Neural progenitor cell (in vitro differentiated cells): ENCODE results near the gene IL10RA. TPM values are rescaled to one million over a fixed set of nuclear protein-coding genes. Genes with fewer than 3 reads are reported as not detected.

Source experiments
- DNase-seq: peaks from one replicate; pipeline ENCODE4 v3.0.0-alpha.2; 2016; ENCODE audit warnings: low spot score
- H2AFZ ChIP-seq: fragments of 200-600 bp; sonication (generic); replicated peaks from 2 replicates; pipeline ENCODE4 v1.6.1; 2016; ENCODE audit warnings: antibody characterized with exemption
- H3F3A ChIP-seq: fragments of 200-600 bp; sonication (generic); 2 replicates; pipeline ENCODE4 v1.6.1; 2016; ENCODE audit warnings: antibody characterized with exemption, low read depth
- H3K27ac ChIP-seq: fragments of 200-600 bp; sonication (generic); 2 replicates; pipeline ENCODE4 v1.5.1; 2016; ENCODE audit warnings: mild to moderate bottlenecking
- H3K27me3 ChIP-seq: fragments of 200-600 bp; sonication (generic); 2 replicates; pipeline ENCODE4 v1.6.1; 2016; ENCODE audit warnings: mild to moderate bottlenecking, moderate library complexity
- H3K36me3 ChIP-seq: fragments of 200-600 bp; sonication (generic); 2 replicates; pipeline ENCODE4 v1.5.1; 2016
- H3K4me1 ChIP-seq: fragments of 200-600 bp; sonication (generic); 2 replicates; pipeline ENCODE4 v1.6.1; 2016; ENCODE audit warnings: mixed run types
- H3K4me2 ChIP-seq: fragments of 200-600 bp; sonication (generic); 2 replicates; pipeline ENCODE4 v1.6.1; 2016
- H3K4me3 ChIP-seq: fragments of 200-600 bp; sonication (generic); 2 replicates; pipeline ENCODE4 v1.5.1; 2016
- H3K79me2 ChIP-seq: fragments of 200-600 bp; sonication (generic); 2 replicates; pipeline ENCODE4 v1.6.1; 2016; ENCODE audit warnings: low read depth
- H3K9ac ChIP-seq: fragments of 200-600 bp; sonication (generic); 2 replicates; pipeline ENCODE4 v1.6.1; 2016
- H3K9me3 ChIP-seq: fragments of 200-600 bp; sonication (generic); 2 replicates; pipeline ENCODE4 v1.5.1; 2016; ENCODE audit warnings: low read depth
- H4K20me1 ChIP-seq: fragments of 200-600 bp; sonication (generic); 2 replicates; pipeline ENCODE4 v1.6.1; 2016; ENCODE audit warnings: low read depth
- H3K27ac Mint-ChIP-seq: 3 replicates; pipeline ENCODE4 v1.8.0; 2021; ENCODE audit warnings: mixed read lengths
- H3K27me3 Mint-ChIP-seq: 2 replicates; pipeline ENCODE4 v1.8.0; 2022; ENCODE audit warnings: low read depth, mild to moderate bottlenecking, inconsistent platforms, moderate library complexity, mixed read lengths; ENCODE audit not compliant: insufficient read depth
- H3K36me3 Mint-ChIP-seq: 3 replicates; pipeline ENCODE4 v1.8.0; 2021; ENCODE audit warnings: mixed read lengths
- H3K4me1 Mint-ChIP-seq: 3 replicates; pipeline ENCODE4 v1.8.0; 2021; ENCODE audit warnings: mixed read lengths
- H3K4me3 Mint-ChIP-seq: 3 replicates; pipeline ENCODE4 v1.8.0; 2021; ENCODE audit warnings: mild to moderate bottlenecking, moderate library complexity, mixed read lengths
- H3K9me3 Mint-ChIP-seq: 3 replicates; pipeline ENCODE4 v1.8.0; 2020; ENCODE audit warnings: mixed read lengths
- EZH2 ChIP-seq: fragments of 200-600 bp; sonication (generic); IDR thresholded peaks from 2 replicates; pipeline ENCODE4 v1.6.1; 2017; ENCODE audit warnings: antibody characterized with exemption, mild to moderate bottlenecking, moderate library complexity
- EZH2phosphoT487 ChIP-seq: fragments of 200-600 bp; sonication (generic); IDR thresholded peaks from 2 replicates; pipeline ENCODE4 v1.6.1; 2017; ENCODE audit warnings: antibody characterized with exemption
- total RNA-seq: library from RNA; depleted of rRNA; stranded (reverse); fragments of >200 nt; gene quantifications from 2 replicates; pipeline ENCODE4 v1.2.3, GENCODE V29; 2015; ENCODE audit warnings: low replicate concordance
- TF ChIP-seq, protein P1 (sequence below): fragments of 200-600 bp; sonication (generic); IDR thresholded peaks from 2 replicates; pipeline ENCODE4 v1.5.1; 2017; ENCODE audit warnings: antibody characterized with exemption, mild to moderate bottlenecking

IL10RA gene
- total RNA-seq, 1 donor from 2014 or later, result not detected

DNA sequence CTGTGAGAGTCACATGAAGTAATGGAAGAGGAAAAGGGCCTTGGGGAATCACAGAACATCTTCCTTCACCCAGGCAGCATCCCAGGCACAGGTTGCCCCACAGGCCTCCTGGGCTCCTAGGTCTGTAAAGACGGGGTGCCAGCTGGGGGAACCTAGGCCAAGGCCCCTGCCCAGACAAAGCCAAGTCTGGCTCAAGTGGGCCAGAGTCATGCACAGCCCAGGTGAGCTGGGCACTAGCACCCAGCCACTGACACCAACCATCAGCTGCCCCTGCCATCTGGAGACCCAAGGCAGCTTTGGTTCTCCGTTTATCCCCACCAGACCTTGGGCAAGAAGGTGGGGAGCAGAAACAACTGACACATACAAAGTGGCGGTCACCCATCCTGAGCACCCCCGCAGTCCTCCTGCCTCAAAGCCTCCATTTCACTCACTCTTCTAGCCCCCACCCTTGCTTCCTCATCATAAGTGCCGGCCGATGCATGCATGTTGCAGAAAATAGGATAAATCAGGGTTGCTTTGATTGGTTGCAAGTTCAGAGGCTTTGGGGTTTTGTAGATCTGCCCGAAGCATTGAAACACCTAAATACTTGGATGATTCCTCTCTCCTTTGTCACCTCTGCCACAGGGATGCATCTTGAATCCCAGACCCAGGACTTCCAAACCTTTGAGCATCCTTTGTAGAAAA, 64.2 kb downstream of the IL10RA start:
- Histone ChIP-seq H3K9ac (no peak overlapping the region), H3K4me1 (no peaks in the 10 kb centered on the region), H4K20me1 (no peaks in the 10 kb centered on the region), H3K79me2 (no peaks in the 10 kb centered on the region), H3K36me3 (no peaks in the 10 kb centered on the region), H3K27me3 (no peaks in the 10 kb centered on the region), H3F3A (no peaks in the 10 kb centered on the region), H3K4me3 (no peak overlapping the region), H3K27ac (no peak overlapping the region), H2AFZ (no peak overlapping the region), H3K9me3 (no peaks in the 10 kb centered on the region), H3K4me2 (no peak overlapping the region)
- Mint-ChIP-seq H3K27me3 (peaks cover 2% of the 10 kb centered on the region), H3K9me3 (no peaks in the 10 kb centered on the region), H3K4me1 (peaks cover 7% of the 10 kb centered on the region), H3K27ac (no peak overlapping the region), H3K36me3 (no peaks in the 10 kb centered on the region), H3K4me3 (no peak overlapping the region)
- DNase-seq, result no peak
- TF ChIP-seq, protein P1, sequence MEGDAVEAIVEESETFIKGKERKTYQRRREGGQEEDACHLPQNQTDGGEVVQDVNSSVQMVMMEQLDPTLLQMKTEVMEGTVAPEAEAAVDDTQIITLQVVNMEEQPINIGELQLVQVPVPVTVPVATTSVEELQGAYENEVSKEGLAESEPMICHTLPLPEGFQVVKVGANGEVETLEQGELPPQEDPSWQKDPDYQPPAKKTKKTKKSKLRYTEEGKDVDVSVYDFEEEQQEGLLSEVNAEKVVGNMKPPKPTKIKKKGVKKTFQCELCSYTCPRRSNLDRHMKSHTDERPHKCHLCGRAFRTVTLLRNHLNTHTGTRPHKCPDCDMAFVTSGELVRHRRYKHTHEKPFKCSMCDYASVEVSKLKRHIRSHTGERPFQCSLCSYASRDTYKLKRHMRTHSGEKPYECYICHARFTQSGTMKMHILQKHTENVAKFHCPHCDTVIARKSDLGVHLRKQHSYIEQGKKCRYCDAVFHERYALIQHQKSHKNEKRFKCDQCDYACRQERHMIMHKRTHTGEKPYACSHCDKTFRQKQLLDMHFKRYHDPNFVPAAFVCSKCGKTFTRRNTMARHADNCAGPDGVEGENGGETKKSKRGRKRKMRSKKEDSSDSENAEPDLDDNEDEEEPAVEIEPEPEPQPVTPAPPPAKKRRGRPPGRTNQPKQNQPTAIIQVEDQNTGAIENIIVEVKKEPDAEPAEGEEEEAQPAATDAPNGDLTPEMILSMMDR, result no peak
- TF ChIP-seq EZH2 (no peak), EZH2phosphoT487 (no peak)

Other genes with a start within 250 kb of the IL10RA start
- 0.06 TPM in 2 replicates for gene DSCAML1, start 189.2 kb upstream of the IL10RA start, total RNA-seq
- 1.7 and 1.9 TPM in 2 replicates for gene FXYD2, start 161.7 kb upstream of the IL10RA start, total RNA-seq
- gene FXYD6, start 109.7 kb upstream of the IL10RA start, total RNA-seq, result 95.6 and 123 TPM in 2 replicates
- gene TMPRSS13, start 57.0 kb upstream of the IL10RA start, total RNA-seq, result 0.22 TPM in 1 of 2 replicates, not detected in the other
- gene TMPRSS4, start 90.7 kb downstream of the IL10RA start, total RNA-seq, result not detected in 2 replicates
- gene SMIM35, start 100.6 kb downstream of the IL10RA start, total RNA-seq, result not detected in 2 replicates
- 3.6 and 7.1 TPM in 2 replicates for gene SCN4B, start 166.4 kb downstream of the IL10RA start, total RNA-seq
- gene SCN2B, start 190.2 kb downstream of the IL10RA start, total RNA-seq, result 0.15 and 0.37 TPM in 2 replicates
- 0.09 TPM in 1 of 2 replicates, not detected in the other for gene JAML, start 238.6 kb downstream of the IL10RA start, total RNA-seq